Thyroid gland (tissue), 4 donors: ENCODE data around the gene MUC6.

ENCODE experiments used
- CTCF ChIP-seq, 6 experiments: fragments of 200-600 bp in 3 of 6; fragments of 450-650 bp in 3 of 6; sonication (generic) in 3 of 6; IDR thresholded peaks; one replicate each; pipeline ENCODE4 v1.5.1; 2016 to 2019; ENCODE audit warnings: antibody characterized with exemption in 6 of 6, mild to moderate bottlenecking in 2 of 6, inconsistent platforms in 1 of 6, moderate library complexity in 1 of 6
- POLR2A ChIP-seq, 2 donors: fragments of 450-650 bp; IDR thresholded peaks; one replicate each; pipeline ENCODE4 v1.6.1; 2017; ENCODE audit warnings: antibody characterized with exemption in 2 of 2, mild to moderate bottlenecking in 2 of 2, moderate library complexity in 1 of 2

GRCh38 chr11:971731-972365 is 64.7 kb downstream of the MUC6 start:
- TF ChIP-seq CTCF (IDR thresholded peaks at IDR 0.05) (no peak), POLR2A (IDR thresholded peaks at IDR 0.05) (no peak)
